LNCAP (cell line): ENCODE data around the gene SLC12A5.

Experiments
- TF ChIP-seq, protein P1 (sequence below): fragments of 450-650 bp; IDR thresholded peaks from 2 replicates; pipeline ENCODE4 v1.5.1; 2017; ENCODE audit warnings: mild to moderate bottlenecking

SLC12A5 gene

GRCh38 chr20:45994761-45995493 lies 34.1 kb upstream of the SLC12A5 start:
- TF ChIP-seq, protein P1, sequence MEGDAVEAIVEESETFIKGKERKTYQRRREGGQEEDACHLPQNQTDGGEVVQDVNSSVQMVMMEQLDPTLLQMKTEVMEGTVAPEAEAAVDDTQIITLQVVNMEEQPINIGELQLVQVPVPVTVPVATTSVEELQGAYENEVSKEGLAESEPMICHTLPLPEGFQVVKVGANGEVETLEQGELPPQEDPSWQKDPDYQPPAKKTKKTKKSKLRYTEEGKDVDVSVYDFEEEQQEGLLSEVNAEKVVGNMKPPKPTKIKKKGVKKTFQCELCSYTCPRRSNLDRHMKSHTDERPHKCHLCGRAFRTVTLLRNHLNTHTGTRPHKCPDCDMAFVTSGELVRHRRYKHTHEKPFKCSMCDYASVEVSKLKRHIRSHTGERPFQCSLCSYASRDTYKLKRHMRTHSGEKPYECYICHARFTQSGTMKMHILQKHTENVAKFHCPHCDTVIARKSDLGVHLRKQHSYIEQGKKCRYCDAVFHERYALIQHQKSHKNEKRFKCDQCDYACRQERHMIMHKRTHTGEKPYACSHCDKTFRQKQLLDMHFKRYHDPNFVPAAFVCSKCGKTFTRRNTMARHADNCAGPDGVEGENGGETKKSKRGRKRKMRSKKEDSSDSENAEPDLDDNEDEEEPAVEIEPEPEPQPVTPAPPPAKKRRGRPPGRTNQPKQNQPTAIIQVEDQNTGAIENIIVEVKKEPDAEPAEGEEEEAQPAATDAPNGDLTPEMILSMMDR: no peak

- TF ChIP-seq, protein P1: no peak
These were observed 31.8 kb upstream of the SLC12A5 start for GRCh38 chr20:45997187-45997586.

- TF ChIP-seq, protein P1: no peak
These were observed 30.7 kb upstream of the SLC12A5 start for GRCh38 chr20:45998337-45998736.

DNA sequence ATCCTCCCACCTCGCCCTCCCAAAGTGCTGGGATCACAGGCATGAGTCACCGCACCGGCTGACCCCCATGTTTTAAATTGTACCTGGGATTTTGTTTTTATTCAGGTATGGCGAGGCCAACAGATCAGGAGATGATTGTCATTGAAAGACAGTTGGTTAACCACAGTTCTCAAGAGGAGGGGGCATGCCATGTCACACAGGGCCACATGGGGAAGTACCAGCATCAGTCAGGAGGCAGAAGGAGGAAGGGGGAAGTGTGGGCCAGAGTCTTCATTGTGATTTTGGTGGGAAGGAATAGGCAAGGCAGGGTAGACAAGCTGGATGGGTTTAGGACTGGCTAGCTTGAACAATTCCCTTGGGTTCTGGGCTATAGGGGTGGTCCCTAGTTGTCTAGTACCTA lies 30.3 kb upstream of the SLC12A5 start:
- TF ChIP-seq, protein P1: no peak

DNA sequence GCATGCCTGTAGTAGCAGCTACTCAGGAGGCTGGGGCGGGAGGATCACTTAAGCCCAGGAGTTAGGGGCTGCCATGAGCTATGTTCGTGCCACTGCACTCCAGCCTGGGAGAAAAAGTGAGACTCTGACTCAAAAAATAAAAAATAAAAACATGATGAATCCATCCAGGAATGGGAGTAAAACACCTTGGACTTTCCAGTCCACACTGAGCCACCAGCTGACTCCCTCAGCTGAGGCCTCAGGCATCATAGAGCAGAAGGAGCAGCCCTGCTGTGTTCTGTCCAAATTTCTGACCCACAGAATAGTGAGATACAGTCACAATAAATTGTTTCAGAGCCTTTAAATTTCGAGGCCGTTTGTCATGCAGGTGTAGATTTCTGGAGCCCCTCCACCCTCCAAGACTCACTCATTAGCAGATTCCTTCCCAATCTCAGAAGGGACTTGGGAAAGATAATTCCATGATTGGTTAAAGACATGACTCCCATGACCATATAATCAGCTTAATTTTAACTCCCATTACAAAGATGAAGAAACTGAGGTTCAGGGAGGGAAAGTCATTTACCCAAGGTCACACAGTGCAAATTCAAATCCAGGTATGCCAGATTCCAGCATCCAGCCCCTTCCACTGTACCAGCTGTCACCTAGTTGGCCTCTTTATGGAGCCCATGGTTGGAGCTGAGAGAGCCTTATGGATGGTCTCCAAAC lies 29.3 kb upstream of the SLC12A5 start:
- TF ChIP-seq, protein P1: no peak

DNA sequence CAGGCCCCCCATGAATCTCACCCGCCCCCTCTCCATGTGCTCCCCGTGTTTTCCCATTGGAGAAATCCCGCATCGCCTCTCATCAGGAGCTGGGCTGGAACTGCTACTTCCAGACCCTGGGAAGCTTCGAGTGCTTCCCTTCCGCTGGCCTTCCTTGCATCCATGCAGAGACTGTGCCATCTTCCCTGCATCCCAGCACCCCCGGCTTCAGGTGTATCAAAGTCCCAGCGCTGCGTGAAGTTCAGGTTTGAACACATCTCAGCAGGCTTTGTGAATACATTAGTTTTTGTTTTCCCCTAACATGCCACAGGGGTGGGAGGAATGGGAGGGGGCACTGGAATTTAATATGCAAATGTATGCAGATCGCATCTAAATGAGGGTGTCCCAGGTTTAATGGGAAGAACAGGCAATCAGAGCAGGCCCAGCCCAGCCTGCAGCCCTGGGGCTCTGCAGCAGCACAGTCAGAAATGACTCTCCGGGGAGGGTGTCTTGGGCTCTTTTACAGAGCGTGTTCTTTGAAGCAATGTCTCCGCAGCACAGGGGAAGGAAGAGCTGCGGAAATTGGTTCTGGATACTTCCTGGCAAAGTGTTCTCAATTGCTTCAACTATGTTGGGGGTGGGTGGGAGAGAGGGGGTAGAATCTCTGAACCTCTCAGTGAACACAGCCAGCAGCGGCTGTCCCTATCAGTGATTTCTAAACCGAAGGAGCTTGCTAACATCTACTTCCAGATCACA lies 28.6 kb upstream of the SLC12A5 start:
- TF ChIP-seq, protein P1: no peak

- TF ChIP-seq, protein P1: no peak
These were observed 27.5 kb upstream of the SLC12A5 start for GRCh38 chr20:46001498-46001897.
